HG03135 (cell line): ENCODE data around the gene TEX14.
"Not testable (repeated sequence)": the region's sequence is repeated elsewhere in the genome, so short reads cannot be mapped to it uniquely, and the experiment has no call there.

ENCODE experiments used
- ATAC-seq: cut with Tn5 transposase; IDR thresholded peaks from one replicate; pipeline ENCODE4 v1.9.1; 2021; ENCODE audit warnings: mild to moderate bottlenecking, moderate library complexity; ENCODE audit not compliant: unreplicated experiment

The TEX14 gene

DNA sequence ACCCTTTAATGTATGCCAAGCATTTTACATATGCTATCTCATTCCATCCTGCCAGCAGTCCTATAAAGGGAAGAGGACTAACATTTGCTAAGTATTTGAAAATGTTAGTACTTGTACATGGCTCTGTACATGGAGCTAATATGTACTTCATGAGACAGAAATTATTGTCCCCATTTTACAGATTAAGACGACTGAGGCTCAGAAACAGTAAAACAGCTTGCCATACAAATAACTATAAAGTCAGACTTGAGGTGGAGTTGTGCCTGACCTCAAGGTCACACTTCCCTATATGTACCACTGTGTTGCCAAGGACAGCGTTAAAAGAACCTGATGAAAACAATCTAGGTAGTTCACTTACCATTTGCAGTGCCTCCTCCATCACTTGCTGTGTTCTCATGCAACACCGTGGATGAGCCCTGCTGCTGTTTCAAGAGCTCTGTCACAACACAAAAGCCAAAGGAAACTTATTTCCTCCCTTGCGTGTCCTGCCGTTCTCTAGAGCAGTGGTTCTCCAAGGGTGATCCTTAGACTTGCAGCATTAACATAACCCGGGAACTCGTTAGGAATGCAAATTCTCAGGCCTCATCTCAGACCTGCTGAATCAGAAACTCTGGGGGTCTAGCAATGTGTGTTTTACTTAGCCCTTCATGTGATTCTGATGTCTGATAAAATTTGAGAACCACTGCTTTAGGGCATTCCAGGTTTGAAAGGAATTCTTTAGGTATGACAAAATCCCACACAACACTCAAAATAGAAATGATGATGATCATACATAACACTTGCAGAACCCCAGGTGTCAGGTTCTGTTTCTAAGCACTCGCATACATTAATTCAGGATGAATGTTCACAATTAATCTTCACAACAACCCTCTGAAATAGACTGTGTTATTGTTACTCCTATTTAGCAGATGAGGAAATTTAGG is 126.2 kb downstream of the TEX14 start:
- no peak for ATAC-seq

DNA sequence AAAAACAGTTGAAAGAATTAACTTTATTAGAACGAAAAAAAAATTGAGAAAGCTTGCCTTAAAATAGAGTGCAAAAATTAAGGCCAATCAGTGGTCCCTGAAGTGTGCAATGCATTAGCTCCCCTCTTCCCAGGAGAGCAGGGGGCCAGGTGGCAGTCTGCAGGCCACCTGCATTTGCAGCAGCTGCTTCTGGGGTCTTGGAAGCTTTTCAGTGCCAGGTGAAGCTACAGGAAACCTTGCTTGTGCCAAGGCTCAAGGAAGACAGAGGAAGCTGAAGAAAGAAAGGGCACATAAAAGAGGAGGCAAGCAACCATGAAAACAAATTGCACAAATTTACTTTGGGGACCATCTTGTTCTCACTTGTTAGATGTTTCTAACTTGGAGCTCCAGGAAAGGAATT is 126.9 kb downstream of the TEX14 start:
- ATAC-seq, result no peak

DNA sequence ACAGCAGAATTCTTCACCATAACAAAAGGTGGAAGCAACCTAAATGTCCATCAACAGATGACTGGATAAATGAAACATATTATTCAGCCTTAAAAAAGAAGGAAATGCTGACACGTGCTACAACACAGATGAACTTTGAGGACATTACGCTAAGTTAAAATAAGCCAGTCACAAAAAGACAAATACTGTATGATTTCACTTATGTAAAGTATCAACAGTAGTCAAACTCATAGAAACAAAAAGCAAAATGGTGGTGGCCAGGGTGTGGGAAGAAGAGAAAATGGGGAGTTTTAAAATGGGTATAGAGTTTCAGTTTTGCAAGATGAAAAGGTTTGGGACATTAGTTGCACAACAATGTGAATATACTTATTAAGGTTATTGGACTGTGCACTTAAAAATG is 127.6 kb downstream of the TEX14 start:
- ATAC-seq, result no peak

DNA sequence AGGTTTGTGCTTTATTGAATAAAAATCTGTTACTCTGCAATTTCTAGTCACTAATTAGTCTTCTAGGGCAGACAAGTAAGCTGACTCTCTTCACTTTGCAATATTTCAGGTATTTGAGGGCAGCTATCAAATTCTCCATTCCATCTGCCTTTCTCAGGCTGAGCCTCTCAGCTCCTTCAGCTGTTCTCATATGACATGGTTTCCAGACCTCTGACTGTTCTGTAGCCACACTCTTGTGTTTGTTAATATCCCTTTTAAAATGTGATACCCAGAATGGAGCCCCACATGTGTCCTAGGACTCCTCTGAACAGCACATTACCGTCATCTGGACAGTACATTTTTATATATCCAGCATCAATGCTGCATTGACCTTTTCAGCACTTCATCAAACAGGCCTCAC is 131.3 kb downstream of the TEX14 start:
- ATAC-seq, result no peak

DNA sequence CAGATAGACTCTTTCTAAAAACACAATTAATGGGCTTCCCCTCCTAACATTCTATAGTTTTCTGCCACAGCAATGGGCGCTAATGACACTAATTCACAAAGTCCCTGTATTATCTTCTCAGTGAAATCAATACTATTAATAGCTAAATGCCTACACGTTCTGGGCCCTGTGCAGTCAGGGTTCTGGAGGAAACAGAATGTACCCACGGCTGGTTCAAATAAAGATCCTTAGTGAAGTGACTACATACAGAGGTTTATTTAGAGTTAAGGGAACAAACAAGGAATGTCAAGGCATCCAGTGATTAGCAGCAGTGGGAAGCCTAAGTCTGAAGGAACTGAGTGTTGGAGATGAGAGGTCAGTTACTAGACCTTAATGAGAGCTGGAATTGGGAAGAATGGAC is 133.9 kb downstream of the TEX14 start:
- no peak for ATAC-seq

DNA sequence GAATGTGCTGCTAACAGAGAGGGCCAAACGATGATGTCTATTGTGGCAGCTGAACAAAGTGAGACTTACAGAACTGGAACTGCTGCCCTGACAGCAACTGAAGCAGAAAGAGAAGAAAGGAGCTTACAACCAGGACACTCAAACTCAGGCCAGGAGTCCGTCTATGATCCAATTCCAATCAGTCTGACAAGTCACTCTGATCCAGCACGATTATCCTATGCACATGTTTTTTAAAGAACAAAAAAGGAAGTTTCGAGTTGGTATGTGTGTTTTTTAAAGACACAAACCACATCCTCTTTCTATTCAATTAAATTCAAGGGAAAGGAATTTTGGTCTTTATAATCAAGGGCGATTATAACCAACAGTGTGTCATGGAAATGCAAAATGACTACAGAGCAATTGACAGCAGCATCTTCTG is 135.0 kb downstream of the TEX14 start:
- no peak for ATAC-seq

DNA sequence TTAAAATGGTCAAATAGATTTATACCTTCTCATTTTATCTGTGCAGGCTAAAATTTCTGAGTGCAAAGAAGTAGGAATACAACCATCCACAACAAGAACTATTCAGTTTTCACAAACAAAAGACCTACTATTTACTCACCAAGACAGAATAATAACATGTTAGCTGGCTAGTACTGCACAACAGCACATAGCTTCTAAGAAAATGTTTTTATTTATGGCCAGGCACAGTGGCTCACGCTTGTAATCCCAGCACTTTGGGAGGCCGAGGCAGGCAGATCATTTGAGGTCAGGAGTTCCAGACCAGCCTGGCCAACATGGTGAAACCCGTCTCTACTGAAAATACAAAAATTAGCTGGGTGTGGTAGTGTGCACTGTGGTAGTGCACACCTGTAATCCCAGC is 136.7 kb downstream of the TEX14 start:
- not testable (repeated sequence) for ATAC-seq

DNA sequence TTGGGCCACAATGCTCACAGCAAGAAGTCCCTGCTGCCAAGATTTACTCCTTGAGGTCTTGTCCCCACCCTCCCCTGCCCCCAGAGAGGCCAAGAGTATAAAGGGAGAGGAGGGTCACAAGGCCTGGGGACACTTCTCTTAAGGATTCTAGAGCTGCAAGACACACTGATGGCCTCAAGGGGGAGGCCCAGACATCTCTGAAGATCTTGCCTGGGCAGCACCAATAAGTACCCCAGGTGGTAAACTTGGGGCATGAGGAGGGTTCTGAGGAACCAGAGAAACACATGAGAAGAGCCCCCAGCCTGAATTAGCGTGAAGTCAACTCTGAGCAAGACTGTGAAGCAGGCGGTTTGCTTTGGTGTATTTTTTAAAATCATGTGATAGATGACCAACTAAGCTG is 150.6 kb downstream of the TEX14 start:
- no peak for ATAC-seq

DNA sequence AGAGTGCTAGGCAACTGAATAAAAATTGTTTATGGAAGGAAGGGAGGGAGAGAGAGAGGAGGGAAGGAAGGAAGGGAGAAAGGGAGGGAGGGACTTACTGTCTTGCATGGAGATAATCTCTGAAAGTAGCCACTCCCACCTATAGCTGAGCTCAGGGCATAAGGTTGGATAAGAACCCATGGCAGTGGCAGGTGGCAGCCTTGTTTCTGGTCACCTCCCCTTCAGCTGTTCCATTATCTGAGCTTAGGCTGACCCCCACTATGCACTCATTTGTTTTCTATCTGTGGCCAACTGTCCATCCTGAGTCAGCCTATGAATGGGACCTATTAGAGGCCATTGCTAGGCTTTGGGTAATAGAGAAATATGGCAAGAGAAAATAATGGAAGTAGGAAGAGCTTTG is 152.1 kb downstream of the TEX14 start:
- ATAC-seq, result no peak

DNA sequence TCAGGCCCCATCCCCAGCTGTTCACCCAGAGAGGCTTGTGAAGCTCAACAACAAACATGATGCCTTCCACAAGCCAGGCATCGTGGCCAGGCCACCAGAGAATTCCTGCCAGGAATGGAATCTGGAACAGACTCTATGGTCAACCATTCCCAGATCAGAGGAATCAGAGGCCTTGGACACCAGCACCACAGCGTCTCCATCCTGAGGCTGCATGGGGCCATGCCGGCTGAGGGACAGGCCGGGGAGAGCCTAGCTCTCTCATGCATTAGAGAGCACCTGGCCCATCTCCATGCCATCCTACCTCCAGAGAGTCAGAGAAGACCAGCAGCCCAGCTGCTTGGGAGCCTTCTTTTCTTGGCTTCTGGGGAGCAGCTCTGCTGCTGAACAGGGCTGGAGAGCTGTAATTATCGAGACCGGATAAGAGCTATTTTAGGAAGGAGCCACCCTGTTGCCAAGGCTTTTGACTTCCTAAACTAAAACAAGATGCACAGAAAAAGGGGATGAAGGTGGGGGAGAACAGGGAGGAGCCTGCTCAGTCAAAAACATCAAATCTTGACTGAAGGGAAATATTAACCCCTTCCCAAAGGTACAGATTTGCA is 152.9 kb downstream of the TEX14 start:
- no peak for ATAC-seq

DNA sequence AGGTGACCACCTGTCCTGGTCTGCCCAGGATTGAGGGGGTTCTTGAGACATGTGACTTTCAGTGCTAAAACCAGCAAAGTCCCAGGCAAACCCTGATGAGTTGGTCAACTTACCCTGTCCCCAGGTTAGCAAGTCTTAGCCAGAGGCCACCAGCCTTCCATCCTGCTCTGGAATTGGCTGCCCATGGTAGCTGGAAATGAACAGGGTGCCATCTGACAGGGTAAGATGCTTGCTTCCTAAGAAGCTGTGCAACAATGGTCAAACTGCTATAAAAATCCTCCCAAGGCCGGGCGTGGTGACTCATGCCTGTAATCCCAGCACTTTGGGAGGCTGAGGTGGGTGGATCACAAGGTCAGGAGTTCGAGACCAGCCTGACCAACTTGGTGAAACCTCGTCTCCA is 154.6 kb downstream of the TEX14 start:
- no peak for ATAC-seq

DNA sequence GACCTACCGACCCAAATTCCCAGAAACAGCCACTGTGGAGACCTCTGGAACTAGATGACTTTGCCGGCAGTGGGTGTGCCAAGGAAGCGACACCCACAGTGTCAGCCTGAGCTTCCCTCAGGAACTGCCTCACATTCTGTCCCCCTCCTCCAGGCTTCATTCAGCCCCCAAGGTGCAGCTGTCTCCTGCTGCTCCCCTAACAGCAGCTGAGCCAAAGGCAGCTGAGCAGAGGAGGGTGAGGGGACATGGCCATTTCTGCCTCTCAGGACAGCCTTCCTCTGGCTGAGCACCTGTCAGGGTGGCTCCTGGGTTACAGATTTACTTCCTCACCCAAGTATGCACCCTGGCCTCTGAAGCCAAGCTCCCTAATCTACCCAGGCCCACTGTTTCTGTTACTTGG is 155.3 kb downstream of the TEX14 start:
- ATAC-seq, result no peak

DNA sequence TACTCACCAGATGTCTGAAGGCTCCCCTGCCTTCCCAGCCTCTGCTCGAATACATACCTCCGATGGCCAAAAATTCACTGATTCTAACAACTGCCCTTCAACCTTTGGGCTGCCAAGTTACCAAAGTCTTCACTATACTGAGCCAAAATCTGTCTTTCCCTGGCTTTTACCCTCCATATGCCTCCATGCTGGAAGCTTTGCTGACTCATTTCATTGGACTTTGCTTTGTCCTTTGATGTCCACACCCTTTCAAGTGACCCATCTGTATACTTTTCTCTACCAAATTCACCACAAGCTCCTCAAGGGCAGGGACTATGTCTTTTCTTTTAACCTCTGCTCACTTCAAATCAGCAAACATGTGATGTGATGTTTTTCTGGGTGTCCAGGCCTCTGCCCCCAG is 156.4 kb downstream of the TEX14 start:
- no peak for ATAC-seq

DNA sequence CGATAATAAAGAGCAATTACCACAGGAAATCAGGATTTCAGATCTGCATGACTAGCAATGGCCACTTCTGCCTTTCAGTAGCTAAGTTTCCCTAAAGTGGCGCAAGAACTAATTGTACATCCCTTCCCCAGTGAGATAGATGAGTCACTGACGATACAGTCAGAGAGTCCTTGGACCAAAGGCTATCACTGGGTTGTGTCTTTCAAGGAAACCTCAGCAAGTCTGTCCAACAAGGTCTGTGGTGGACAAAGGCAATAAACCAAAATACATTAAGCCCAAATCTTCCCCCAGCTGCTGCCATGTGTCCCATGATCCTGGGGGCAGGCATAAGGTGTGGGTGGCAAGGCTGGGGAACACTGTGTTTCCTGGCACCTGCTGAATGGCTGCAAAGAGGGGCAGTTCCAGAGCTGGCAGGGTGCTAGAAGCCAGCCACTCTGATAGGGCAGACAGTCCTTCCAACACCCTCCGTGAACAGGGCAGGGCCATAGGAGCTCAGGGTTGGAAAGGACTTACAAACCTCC is 156.9 kb downstream of the TEX14 start:
- no peak for ATAC-seq

DNA sequence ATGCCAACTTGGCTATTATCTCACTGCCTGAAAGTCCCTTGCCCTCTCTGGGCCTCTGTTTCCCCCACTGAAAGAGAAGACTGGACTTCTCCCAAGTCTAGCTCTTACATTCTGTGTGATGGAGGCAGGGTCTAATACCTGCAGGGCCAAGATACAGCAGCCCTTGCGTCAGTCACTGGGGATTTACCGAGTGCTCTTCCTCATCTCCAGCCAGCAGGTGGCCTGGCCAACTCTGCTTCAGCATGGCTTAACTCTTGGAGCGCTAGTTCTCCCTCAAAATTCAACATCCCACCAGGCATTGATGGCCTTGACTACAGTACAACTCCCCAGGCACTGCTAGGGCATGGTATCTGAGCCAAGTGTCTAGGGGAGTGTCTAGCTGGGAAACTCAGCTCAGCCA is 157.5 kb downstream of the TEX14 start:
- ATAC-seq, result no peak

DNA sequence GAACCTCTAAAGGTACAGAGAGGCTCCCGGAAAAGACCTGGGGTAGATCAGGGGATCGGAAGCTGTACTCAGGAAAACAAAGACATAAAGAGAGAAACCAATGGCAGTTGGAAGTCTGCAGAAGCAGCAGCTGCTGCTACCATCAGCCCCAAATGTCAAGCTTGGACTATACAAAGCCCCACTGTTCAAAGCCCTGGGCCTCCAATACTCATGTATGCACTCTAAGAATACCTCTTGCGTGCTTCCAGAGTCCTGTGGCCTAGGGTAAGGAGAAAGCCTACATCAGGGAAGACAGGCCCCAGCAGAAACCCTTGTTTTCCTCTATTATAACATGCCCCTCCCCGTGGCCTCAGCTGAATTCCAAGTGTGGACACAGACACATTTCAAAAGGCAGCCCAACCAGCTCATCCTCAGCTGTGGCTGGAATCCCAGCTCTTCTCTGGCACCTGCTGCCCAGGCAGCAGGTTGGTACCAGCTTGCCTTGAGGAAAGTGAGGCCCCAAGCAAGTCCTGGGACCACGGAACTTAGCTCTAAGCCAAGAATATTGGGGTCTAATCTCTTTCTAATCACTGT is 158.1 kb downstream of the TEX14 start:
- no peak for ATAC-seq

DNA sequence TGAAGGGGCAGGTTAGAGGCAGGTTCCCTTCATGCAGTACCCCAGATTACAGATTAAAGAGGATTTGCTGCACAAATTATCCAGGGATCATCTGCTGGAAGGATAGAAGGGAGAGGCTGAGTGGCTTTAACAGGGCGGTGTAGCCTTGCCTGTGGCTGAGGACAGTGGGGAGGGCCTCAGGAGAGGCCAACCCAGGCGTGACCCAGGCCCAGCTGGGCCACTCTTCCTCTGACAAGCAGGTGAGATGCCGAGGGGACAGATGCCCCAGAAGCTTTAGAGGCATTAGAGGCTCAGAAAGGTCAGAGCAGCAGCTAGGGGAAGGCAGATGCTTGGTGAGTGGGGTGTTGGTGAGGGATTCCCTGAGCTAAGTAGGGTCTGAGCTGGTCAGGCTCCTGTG is 159.3 kb downstream of the TEX14 start:
- ATAC-seq, result no peak

DNA sequence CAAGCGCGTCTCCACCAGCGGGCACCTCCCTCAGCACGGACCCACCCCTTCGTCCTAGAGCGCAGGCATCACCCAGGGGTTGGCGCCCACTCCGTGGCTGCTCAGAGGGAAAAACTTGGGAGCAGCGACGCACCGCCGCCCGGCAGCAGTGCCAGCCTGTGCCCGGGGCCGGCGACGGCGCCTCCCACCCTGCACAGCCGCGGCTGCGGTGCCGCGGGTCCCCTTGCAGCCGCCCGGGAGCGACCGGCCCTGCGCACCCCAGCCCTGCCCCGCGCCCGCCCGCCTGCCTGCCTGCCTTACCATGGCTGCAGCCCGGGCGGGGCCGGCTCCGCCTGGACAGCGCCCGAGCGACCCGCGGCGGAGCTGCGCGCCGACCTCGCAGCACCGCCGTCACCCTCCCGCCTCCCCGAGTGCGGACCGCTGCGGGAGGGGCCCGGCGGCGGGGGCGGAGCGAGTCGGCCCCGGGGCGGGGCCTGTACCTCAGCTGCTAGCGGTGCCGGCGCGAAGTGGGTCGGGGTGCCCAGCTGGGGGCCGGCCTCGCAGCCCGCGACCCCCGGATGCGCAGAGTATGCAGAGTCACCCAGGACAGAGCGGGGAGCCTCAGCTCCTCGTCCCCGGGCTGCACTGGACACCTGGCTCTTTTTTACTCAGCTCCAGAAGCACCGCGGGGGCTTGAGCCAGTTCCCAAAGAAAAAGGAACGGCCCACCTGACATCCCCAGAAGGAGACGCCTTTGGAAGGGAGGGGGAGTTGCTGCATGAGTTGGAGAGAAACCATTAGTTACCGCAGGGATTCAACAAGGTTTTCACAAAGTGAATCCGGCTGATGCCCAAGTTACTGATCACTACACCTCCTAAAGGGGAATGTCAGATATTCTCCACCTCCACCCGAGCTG is 159.9 kb downstream of the TEX14 start:
- ATAC-seq, result no peak

DNA sequence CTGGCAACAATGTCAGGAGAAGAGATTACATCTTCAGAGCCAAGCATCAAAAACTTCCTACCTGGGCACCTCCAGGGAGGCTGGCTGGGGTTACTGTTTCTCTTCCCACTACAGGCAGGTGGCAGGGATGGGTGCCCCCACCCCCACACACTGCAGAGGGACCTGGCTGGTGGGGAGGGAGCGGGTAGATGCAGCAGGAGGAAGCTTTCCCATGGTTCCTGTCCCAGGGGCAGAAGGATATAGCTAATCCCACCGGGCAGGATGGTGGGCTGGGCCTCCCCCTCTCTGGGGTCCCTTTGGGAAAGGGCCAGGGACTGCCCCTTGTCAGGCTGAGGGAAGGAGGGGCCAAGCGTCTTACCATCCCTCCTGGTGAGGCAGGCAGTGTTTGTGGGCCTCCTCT is 160.7 kb downstream of the TEX14 start:
- ATAC-seq, result no peak

DNA sequence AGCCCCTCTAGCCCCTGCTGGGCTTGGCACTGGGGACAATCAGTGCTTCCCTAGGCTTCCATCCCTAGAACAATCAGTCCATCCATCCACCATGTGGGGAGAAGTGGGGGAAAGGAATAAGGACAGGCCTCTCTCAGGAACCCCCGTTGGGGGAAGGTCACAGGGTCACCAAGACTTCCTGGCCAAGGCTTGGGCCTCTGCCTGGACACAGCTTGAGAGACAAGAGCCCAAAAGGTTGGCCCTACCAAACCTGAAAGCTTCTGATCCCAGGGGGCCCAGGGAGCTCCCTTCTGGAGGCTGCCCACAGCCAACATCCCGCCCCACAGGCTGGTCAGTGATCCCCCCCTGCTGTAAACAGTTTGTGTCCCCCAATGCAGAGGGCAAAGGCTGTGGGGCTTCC is 161.2 kb downstream of the TEX14 start:
- no peak for ATAC-seq

DNA sequence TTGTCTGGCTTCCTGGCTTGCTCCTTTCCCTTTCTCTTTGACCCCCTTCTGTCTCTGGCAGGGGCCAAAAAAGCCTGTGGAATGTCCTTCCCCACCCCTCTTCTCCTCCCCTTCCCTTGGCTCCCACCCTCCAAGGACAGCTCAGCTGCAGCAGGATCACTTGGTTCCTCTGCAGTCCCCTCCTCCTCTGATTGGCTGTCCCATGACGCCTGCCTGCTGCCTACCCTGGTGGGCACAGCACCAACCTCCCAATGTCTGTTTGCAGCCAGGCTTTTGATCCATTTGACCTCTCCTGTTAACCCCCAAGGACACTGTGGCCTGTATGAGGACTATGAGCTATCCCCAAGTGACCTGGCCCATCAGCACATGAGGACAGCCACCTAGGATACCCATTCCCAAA is 162.6 kb downstream of the TEX14 start:
- ATAC-seq, result no peak
